KMS-11 (cell line): ENCODE data around the gene WDR43.

Experiments used
- H2AFZ ChIP-seq: fragments of 200-600 bp; sonication (generic); 2 replicates; pipeline ENCODE4 v1.6.1; 2016; ENCODE audit warnings: antibody characterized with exemption, mixed run types, low read depth
- H3K27ac ChIP-seq: fragments of 200-600 bp; sonication (generic); 2 replicates; pipeline ENCODE4 v1.6.1; 2016; ENCODE audit warnings: mild to moderate bottlenecking, mixed run types
- H3K27me3 ChIP-seq: fragments of 200-600 bp; sonication (generic); 2 replicates; pipeline ENCODE4 v1.6.1; 2017; ENCODE audit warnings: mild to moderate bottlenecking, low read depth, mixed run types, moderate library complexity; ENCODE audit not compliant: insufficient read depth
- H3K36me3 ChIP-seq: fragments of 200-600 bp; sonication (generic); 2 replicates; pipeline ENCODE4 v1.6.1; 2017; ENCODE audit warnings: mild to moderate bottlenecking, mixed run types; ENCODE audit not compliant: insufficient read depth
- H3K4me1 ChIP-seq: fragments of 200-600 bp; sonication (generic); 2 replicates; pipeline ENCODE4 v1.6.1; 2016; ENCODE audit warnings: mild to moderate bottlenecking, low read depth, mixed run types; ENCODE audit not compliant: poor library complexity, severe bottlenecking
- H3K4me2 ChIP-seq: fragments of 200-600 bp; sonication (generic); 2 replicates; pipeline ENCODE4 v1.7.0; 2016; ENCODE audit warnings: mild to moderate bottlenecking, mixed run types
- H3K4me3 ChIP-seq: fragments of 200-600 bp; sonication (generic); IDR thresholded peaks from 2 replicates; pipeline ENCODE4 v1.6.1; 2017; ENCODE audit warnings: low read depth, low read length, mixed read lengths; ENCODE audit not compliant: insufficient read depth
- H3K79me2 ChIP-seq: fragments of 200-600 bp; sonication (generic); 2 replicates; pipeline ENCODE4 v1.6.1; 2016; ENCODE audit warnings: low read depth, mixed run types; ENCODE audit not compliant: insufficient read depth
- H3K9ac ChIP-seq: fragments of 200-600 bp; sonication (generic); 2 replicates; pipeline ENCODE4 v1.6.1; 2016; ENCODE audit warnings: mild to moderate bottlenecking, mixed run types
- H4K20me1 ChIP-seq: fragments of 200-600 bp; sonication (generic); 2 replicates; pipeline ENCODE4 v1.6.1; 2016; ENCODE audit warnings: mild to moderate bottlenecking, mixed run types; ENCODE audit not compliant: insufficient read depth
- TF ChIP-seq, protein P1 (sequence below): fragments of 200-600 bp; sonication (generic); conservative IDR thresholded peaks from 2 replicates; pipeline ENCODE4 v1.6.1; 2017; ENCODE audit warnings: low read depth, mild to moderate bottlenecking, antibody characterized with exemption, low read length, moderate library complexity, mixed read lengths

WDR43 gene

DNA sequence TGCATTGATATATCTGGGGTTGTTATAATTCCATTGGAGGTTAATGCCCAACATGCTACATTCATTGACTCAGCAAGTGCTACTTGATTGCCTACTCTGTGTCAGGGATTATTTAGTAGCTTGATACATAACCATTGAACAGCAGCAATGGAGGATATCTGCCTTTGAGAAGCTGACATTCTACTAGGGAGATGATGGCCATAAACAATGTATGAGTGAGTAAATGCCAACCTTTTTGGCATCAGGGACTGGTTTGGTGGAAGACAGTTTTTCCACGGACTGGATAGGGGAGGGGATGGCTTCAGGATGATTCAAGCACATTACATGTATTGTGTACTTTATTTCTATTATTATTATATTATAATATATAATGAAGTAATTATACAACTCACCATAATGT, 54.7 kb downstream of the WDR43 start:
- Histone ChIP-seq H3K4me2 (no peak overlapping the region), H3K79me2 (no peaks in the 10 kb centered on the region), H2AFZ (no peak overlapping the region), H3K36me3 (peaks cover 36% of the 10 kb centered on the region), H3K27me3 (no peaks in the 10 kb centered on the region), H3K4me1 (no peaks in the 10 kb centered on the region), H4K20me1 (peaks cover 11% of the 10 kb centered on the region; the same call in 1 of the 2 replicates), H3K9ac (no peak overlapping the region), H3K4me3 (no peak overlapping the region), H3K27ac (no peak overlapping the region)
- TF ChIP-seq, protein P1, sequence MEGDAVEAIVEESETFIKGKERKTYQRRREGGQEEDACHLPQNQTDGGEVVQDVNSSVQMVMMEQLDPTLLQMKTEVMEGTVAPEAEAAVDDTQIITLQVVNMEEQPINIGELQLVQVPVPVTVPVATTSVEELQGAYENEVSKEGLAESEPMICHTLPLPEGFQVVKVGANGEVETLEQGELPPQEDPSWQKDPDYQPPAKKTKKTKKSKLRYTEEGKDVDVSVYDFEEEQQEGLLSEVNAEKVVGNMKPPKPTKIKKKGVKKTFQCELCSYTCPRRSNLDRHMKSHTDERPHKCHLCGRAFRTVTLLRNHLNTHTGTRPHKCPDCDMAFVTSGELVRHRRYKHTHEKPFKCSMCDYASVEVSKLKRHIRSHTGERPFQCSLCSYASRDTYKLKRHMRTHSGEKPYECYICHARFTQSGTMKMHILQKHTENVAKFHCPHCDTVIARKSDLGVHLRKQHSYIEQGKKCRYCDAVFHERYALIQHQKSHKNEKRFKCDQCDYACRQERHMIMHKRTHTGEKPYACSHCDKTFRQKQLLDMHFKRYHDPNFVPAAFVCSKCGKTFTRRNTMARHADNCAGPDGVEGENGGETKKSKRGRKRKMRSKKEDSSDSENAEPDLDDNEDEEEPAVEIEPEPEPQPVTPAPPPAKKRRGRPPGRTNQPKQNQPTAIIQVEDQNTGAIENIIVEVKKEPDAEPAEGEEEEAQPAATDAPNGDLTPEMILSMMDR: no peak

DNA sequence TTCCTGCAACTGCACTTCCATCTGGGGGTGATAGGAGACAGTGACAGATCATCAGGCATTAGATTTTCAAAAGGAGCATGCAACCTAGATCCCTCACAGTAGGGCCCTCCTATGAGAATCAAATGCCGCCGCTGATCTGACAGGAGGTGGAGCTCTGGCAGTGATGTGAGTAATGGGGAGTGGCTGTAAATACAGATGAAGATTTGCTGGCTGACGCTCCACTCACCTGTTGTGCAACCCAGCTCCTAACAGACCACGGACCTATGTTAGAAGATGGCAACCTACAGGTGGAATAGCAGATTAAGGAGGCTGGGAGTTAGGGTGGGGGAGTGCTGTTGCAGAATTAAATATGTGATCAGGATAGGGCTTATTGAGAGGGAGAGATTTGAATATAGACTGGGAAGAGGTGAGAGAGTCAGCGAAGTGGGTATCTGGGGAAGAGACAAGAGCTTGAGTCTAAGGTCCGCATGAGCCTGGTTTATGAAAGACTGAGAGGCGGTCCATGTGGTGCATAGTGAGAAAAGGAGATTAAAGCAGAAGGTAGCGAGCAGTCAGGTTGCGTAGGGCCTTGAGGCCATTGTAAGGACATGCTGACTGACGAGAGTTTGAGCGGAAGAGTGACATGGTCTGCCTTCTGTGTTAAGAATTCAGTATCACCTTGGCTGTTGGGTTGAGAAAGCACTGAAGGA, 55.3 kb downstream of the WDR43 start:
- TF ChIP-seq, protein P1: no peak
- Histone ChIP-seq H3K4me3 (no peak overlapping the region), H3K4me2 (no peak overlapping the region), H3K79me2 (no peaks in the 10 kb centered on the region), H3K36me3 (peaks cover 31% of the 10 kb centered on the region), H3K4me1 (no peaks in the 10 kb centered on the region), H3K27me3 (no peaks in the 10 kb centered on the region), H4K20me1 (peaks cover 11% of the 10 kb centered on the region; the same call in 1 of the 2 replicates), H3K9ac (no peak overlapping the region), H3K27ac (no peak overlapping the region), H2AFZ (no peak overlapping the region)

DNA sequence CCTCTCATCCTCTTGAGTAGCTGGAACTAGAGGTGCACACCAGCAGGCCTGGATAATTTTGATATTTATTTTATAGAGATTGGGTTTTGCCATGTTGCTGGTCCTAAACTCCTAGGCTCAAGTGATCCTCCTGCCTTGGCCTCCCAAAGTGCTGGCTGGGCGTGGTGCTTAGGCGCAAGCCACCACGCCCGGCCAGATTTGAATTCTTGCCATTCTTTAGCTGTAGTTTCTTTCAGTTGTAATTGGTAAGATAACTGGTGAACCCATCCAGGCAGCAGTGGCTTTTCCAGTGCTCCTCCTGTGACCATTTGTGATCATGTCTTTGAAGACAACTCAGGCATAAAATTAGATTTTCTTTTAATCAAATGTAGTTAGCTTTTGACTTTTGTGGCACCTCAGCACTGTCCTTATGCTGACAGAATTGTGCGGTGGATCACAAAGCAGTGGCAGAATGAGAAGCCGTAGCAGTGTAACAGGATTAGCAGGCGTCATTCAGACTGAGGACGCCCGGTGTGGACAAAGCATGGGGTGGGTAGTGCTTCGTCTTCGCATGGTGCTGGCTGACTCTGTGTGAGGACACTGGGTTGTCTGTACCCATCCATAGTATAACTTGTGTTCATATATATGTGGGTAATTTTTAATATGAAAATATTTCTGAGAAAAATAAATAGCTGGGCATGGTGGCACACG, 56.6 kb downstream of the WDR43 start:
- Histone ChIP-seq H3K27ac (no peak overlapping the region), H3K9ac (no peak overlapping the region)

DNA sequence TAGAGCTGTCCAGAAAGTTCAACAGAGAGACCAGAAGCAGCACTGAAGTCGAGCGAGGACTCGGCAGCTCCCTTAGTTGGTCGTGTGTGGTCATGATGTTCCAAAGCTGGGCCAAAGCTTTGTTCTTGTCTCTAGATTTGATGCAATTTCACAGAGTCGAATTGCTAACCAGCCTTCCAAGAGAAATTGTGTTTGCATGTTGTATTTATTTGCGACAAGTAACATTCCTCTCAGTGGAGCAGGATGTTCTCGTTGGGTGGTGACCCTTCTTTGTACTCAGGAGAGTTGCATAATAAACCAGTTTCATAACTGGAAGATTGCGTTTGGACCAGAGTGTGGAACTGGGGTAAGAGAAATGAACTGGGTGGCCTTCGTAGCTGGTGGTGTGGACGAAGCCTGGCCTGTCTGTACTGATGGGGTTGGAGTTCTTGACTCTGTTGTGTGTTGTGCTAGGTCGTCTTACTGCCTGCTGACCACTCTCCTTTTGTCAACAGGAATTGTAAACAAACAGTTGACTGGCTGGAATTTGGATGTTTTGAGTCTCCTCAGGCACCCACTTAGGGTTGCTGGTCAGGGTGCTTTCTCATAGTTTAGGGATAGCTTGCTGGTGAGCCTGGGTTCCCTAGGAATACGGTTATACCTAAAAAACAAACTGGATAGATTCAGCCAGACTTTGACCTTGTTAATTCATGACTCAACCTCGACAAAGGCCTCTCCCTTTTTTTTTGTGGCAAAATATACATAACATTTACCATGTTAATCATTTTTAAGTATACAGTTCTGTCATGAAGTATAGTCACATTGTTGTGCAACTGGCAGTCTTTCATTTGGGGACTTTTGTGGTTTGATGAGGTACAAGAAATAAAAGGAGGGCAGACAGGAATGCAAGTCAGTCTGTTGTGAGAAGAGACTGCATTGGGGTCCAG, 57.7 kb downstream of the WDR43 start:
- peaks cover 11% of the 10 kb centered on the region; the same call in 1 of the 2 replicates for H3K36me3 ChIP-seq
- no peak overlapping the region for H3K27ac ChIP-seq
- H3K27me3 ChIP-seq: no peaks in the 10 kb centered on the region
- TF ChIP-seq, protein P1: no peak
- H3K4me1 ChIP-seq: no peaks in the 10 kb centered on the region
- H3K4me2 ChIP-seq: no peak overlapping the region
- no peak overlapping the region for H3K4me3 ChIP-seq
- no peak overlapping the region for H3K9ac ChIP-seq
- H4K20me1 ChIP-seq: no peaks in the 10 kb centered on the region; the same call in 1 of the 2 replicates
- H2AFZ ChIP-seq: no peak overlapping the region
- H3K79me2 ChIP-seq: no peaks in the 10 kb centered on the region

More for the DNA sequence above, 56.6 kb downstream of the WDR43 start:
- TF ChIP-seq, protein P1: no peak
- no peak overlapping the region for H2AFZ ChIP-seq
- H3K27me3 ChIP-seq: no peaks in the 10 kb centered on the region
- H3K4me1 ChIP-seq: no peaks in the 10 kb centered on the region
- no peaks in the 10 kb centered on the region for H3K79me2 ChIP-seq
- no peak overlapping the region for H3K4me3 ChIP-seq
- peaks cover 5% of the 10 kb centered on the region; the same call in 1 of the 2 replicates for H4K20me1 ChIP-seq
- H3K4me2 ChIP-seq: no peak overlapping the region
- H3K36me3 ChIP-seq: peaks cover 22% of the 10 kb centered on the region
